ENCODE data around the gene ZNF608.

ZNF608 gene

GRCh38 chr5:124703995-124704394, 42.4 kb downstream of the ZNF608 start:
- Mint-ChIP-seq H3K9me3 (no peaks in the 10 kb centered on the region), H3K4me1 (no peaks in the 10 kb centered on the region), H3K27me3 (no peaks in the 10 kb centered on the region), H3K27ac (no peak overlapping the region), H3K4me3 (no peak overlapping the region), H3K36me3 (no peaks in the 10 kb centered on the region)
- DNase-seq: no peak
- CTCF ChIA-PET: no interaction called here

DNA sequence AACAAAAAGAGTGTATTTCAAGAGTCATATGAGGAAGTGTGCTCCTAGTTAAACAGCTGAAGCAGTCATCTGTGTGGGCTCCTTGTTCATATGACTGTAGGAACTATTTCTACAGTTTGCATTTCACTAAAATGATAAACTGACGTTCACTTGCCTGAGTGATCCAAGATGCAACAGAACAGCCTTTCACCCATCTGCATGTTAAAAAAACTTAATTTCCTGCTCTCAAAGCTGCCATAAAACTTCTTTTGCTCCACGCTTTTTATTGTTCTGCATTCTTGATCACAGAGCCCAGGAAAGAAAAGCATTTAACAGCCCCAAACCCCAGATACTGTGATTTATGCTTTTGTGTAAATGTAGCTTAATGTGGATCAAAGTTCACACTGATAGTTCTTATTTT, 43.9 kb downstream of the ZNF608 start:
- H3K9me3 Mint-ChIP-seq: no peaks in the 10 kb centered on the region
- DNase-seq: no peak
- no peak overlapping the region for H3K4me3 Mint-ChIP-seq
- CTCF ChIA-PET: no interaction called here
- no peaks in the 10 kb centered on the region for H3K36me3 Mint-ChIP-seq
- no peak overlapping the region for H3K27ac Mint-ChIP-seq
- H3K4me1 Mint-ChIP-seq: no peaks in the 10 kb centered on the region
- no peaks in the 10 kb centered on the region for H3K27me3 Mint-ChIP-seq

- Mint-ChIP-seq H3K27ac (no peak overlapping the region), H3K27me3 (no peaks in the 10 kb centered on the region), H3K36me3 (no peaks in the 10 kb centered on the region), H3K4me3 (no peak overlapping the region), H3K4me1 (no peaks in the 10 kb centered on the region), H3K9me3 (no peaks in the 10 kb centered on the region)
- DNase-seq: no peak
- CTCF ChIA-PET: no interaction called here
These were observed 44.5 kb downstream of the ZNF608 start for GRCh38 chr5:124701873-124702425.

- Mint-ChIP-seq H3K9me3 (no peaks in the 10 kb centered on the region), H3K27me3 (no peaks in the 10 kb centered on the region), H3K4me1 (no peaks in the 10 kb centered on the region), H3K4me3 (no peak overlapping the region), H3K27ac (no peak overlapping the region), H3K36me3 (no peaks in the 10 kb centered on the region)
- CTCF ChIA-PET: no interaction called here
- DNase-seq: no peak
These were observed 45.4 kb downstream of the ZNF608 start for GRCh38 chr5:124701016-124701415.

DNA sequence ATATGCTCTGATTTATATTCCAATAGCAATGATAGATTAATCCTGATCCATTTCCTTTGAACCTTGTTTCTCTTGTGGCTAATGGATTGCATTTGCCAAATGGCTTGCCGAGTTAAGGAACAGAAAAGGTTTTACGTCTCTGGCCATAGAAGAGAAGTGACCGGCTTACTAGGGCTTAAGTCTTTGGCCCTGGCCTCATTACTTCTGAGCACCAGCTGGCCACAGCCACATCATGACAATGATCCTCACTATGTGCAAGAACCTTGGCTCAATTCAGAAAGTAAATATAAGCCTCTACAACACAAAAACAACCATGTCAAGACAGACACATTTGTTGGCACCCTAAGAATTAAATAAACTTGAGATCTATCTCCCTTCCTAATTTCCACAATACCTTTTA, 46.1 kb downstream of the ZNF608 start:
- Mint-ChIP-seq H3K4me1 (no peaks in the 10 kb centered on the region), H3K27ac (no peak overlapping the region), H3K4me3 (no peak overlapping the region), H3K27me3 (no peaks in the 10 kb centered on the region), H3K9me3 (no peaks in the 10 kb centered on the region), H3K36me3 (no peaks in the 10 kb centered on the region)
- DNase-seq: no peak
- CTCF ChIA-PET: no interaction called here

- CTCF ChIA-PET: no interaction called here
- DNase-seq: no peak
- Mint-ChIP-seq H3K4me3 (no peak overlapping the region), H3K27me3 (no peaks in the 10 kb centered on the region), H3K27ac (no peak overlapping the region), H3K4me1 (no peaks in the 10 kb centered on the region), H3K36me3 (no peaks in the 10 kb centered on the region), H3K9me3 (no peaks in the 10 kb centered on the region)
These were observed 47.7 kb downstream of the ZNF608 start for GRCh38 chr5:124698770-124699169.

DNA sequence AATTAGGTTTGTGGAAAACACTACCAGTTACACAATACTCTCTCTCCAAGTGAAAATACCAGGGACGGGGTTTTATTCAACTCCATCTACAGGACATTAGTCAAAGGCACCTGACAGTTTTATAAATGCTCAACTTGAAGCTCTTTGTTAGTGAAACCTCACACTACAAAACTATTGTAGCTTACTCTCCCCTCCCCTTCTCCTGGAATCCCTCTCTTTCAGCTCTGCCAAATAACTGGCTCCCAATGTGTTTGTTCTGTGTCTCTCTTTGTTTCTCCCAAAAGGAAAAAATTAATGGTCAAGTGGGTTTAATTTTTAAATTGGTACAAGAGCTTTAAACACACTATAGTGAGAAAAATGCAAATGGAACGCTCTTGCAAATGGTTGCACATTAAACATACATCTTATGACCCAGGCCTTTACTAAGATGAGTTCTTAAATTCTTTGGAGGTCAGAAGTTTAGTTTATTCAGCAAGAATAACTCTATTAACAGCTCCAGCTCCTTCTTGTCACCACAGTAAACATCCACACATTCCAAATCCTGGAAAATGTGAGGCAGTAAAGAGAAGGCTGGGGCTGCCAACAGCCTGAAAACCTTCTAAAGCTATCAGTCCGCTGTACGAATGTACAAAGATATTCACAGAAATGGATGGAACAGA, 48.4 kb downstream of the ZNF608 start:
- Mint-ChIP-seq H3K4me1 (no peaks in the 10 kb centered on the region), H3K27ac (no peak overlapping the region), H3K9me3 (no peaks in the 10 kb centered on the region), H3K27me3 (no peaks in the 10 kb centered on the region), H3K4me3 (no peak overlapping the region), H3K36me3 (no peaks in the 10 kb centered on the region)
- DNase-seq: no peak
- CTCF ChIA-PET: no interaction called here

- CTCF ChIA-PET: no interaction called here
- H3K36me3 Mint-ChIP-seq: no peaks in the 10 kb centered on the region
- H3K4me1 Mint-ChIP-seq: no peaks in the 10 kb centered on the region
- H3K27ac Mint-ChIP-seq: no peak overlapping the region
- no peaks in the 10 kb centered on the region for H3K9me3 Mint-ChIP-seq
- no peak overlapping the region for H3K4me3 Mint-ChIP-seq
- DNase-seq: no peak
- no peaks in the 10 kb centered on the region for H3K27me3 Mint-ChIP-seq
These were observed 48.9 kb downstream of the ZNF608 start for GRCh38 chr5:124697501-124697900.

GRCh38 chr5:124696898-124697297, 49.5 kb downstream of the ZNF608 start:
- H3K4me1 Mint-ChIP-seq: no peaks in the 10 kb centered on the region
- H3K27me3 Mint-ChIP-seq: no peaks in the 10 kb centered on the region
- no peaks in the 10 kb centered on the region for H3K36me3 Mint-ChIP-seq
- CTCF ChIA-PET: no interaction called here
- H3K4me3 Mint-ChIP-seq: no peak overlapping the region
- no peak for DNase-seq
- no peaks in the 10 kb centered on the region for H3K9me3 Mint-ChIP-seq
- H3K27ac Mint-ChIP-seq: no peak overlapping the region

Measured in activated naive CD4-positive, alpha-beta T cell treated with anti-CD3 and anti-CD28 coated beads, Interleukin-2, amount 10 ng/mL, durations not matched to agents 7 days and 5 days (primary cell).